D721Med (cell line): Measurements from ENCODE around the gene HTR3C.

Source experiments
- DNase-seq: peaks from one replicate; pipeline ENCODE4 v3.0.0; 2011; ENCODE audit warnings: low spot score; ENCODE audit not compliant: insufficient read length
- FAIRE-seq: peaks from 2 replicates; lab custom pipeline; 2011; peaks lifted over from hg19 to GRCh38; lab: Jason Lieb, UNC
- CTCF ChIP-seq: IDR thresholded peaks from 2 replicates; pipeline ENCODE4 v1.5.1; 2012; ENCODE audit warnings: mild to moderate bottlenecking, control low read depth; ENCODE audit not compliant: insufficient read depth; ENCODE audit errors: missing control alignments

HTR3C gene

DNA sequence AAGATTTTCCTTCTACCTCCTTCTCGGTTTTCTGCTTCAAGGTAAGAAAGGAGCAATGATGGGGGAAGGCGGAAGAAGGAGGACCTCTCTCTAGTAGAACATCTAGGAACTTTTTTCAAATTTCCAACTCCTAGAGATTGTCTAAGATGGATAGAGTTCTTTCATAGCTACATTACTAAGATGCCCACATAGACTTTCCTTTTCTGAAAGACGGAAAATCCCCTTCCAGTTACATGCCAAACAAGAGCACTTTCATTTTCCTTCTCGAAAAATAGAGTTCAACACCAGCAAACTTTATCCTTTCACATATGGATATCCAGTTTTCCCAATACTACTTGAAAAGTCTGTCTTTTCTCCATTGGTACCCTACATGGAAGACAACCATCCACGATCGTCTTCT lies 44.7 kb downstream of the HTR3C start:
- DNase-seq (no peak), FAIRE-seq (no peak)
- no peak for TF ChIP-seq CTCF

DNA sequence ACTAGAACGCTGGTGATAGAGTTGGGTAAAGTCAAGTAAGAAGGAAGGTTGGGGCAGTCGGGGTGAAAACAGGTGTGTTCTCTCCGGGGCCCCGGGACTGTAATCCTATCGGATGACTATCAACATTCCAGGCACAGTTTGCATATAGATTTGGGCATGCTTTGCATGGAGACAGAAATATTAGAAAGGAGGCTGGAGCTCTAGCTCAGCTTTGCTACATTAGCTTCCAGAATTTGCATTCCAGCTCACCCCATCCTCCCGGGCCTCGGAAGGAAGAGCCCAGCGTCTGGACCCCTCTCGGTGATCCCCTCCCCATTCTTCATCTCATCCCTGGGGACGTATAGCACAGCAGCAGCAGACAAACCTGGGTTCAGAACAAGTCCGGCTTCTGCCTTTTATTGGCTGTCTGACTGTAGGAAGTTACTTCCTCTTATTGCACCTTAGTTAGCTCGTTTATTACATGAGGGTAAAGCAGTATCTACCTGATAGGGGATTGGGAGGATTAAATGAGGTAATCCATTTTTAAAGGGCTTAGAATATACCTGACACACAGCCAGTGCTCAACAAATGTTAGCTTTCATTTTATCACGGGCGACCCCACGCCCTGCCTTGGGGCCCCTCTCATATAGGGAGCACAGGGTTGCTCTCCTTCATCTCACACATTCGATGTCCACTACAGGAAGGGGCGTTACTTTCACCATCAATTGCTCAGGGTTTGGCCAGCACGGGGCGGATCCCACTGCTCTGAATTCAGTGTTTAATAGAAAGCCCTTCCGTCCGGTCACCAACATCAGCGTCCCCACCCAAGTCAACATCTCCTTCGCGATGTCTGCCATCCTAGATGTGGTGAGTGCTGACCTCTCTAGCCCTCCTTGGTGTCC lies 47.2 kb downstream of the HTR3C start:
- TF ChIP-seq CTCF = no peak
- DNase-seq (no peak), FAIRE-seq (no peak)
